Measurements from ENCODE around the gene AP2A2.

- no peak for TF ChIP-seq CTCF (conservative IDR thresholded peaks at IDR 0.05; ENCODE audit: low read depth, low read length)
- TF ChIP-seq EZH2 (IDR thresholded peaks at IDR 0.05; ENCODE audit: borderline replicate concordance, low read depth, low read length, poor library complexity, severe bottlenecking): no peak
Observed at GRCh38 chr11:937841-938261, 12.2 kb downstream of the AP2A2 start.
